Erythroblast (primary cell): ENCODE data around the gene C14orf119.

Experiments
- GATA1 ChIP-seq: IDR thresholded peaks from 2 replicates; pipeline ENCODE4 v1.6.1; 2011; ENCODE audit warnings: low read depth, mild to moderate bottlenecking, control low read depth, low read length, moderate library complexity
- POLR2A ChIP-seq: IDR thresholded peaks from 2 replicates; pipeline ENCODE4 v1.6.1; 2011; ENCODE audit warnings: mild to moderate bottlenecking, low read length

- TF ChIP-seq POLR2A, result no peak
- TF ChIP-seq GATA1, result no peak
Observed at GRCh38 chr14:23099212-23099861, 4.0 kb downstream of the C14orf119 start.
